ENCODE measurements around the gene SSPN.

- TF ChIP-seq CTCF (conservative IDR thresholded peaks at IDR 0.05) (no peak), EZH2 (IDR thresholded peaks at IDR 0.05; ENCODE audit: low read depth) (no peak)
These were observed 44.8 kb downstream of the SSPN start for GRCh38 chr12:26239852-26240815.

Data from PC-9 (cell line).